HepG2 (cell line): ENCODE data around the gene MIEF1. TPM values are rescaled to one million over a fixed set of nuclear protein-coding genes. Genes with fewer than 3 reads are reported as not detected.

Source experiments
- AHR ChIP-seq: IDR thresholded peaks from 2 replicates; pipeline ENCODE4 v1.6.1; 2018; ENCODE audit warnings: missing genetic modification reagents, missing compliant biosample characterization
- ARNT2 ChIP-seq: sonication (generic); formaldehyde crosslinking; IDR thresholded peaks from 2 replicates; pipeline ENCODE4 v1.8.0; 2022; ENCODE audit warnings: mild to moderate bottlenecking, low read depth, missing genetic modification reagents, moderate library complexity
- HOXA3 ChIP-seq: sonication (generic); formaldehyde crosslinking; IDR thresholded peaks from 2 replicates; pipeline ENCODE4 v1.5.0; 2020; ENCODE audit warnings: missing genetic modification reagents
- MIXL1 ChIP-seq: IDR thresholded peaks from 2 replicates; pipeline ENCODE4 v1.6.1; 2016
- NR2C2 ChIP-seq: sonication (generic); formaldehyde crosslinking; IDR thresholded peaks from 2 replicates; pipeline ENCODE4 v1.4.0; 2020; ENCODE audit warnings: missing genetic modification reagents, mild to moderate bottlenecking, moderate library complexity, borderline replicate concordance
- NR2F1 ChIP-seq, 2 experiments: fragments of 450-650 bp in 1 of 2; formaldehyde crosslinking in 1 of 2; IDR thresholded peaks; 2 replicates each; pipeline versions ENCODE4 v1.5.0 to v1.6.1; 2016 to 2020; ENCODE audit warnings: mild to moderate bottlenecking in 1 of 2, missing compliant biosample characterization in 1 of 2, missing genetic modification reagents in 1 of 2, moderate library complexity in 1 of 2
- SMARCC2 ChIP-seq: fragments of 450-650 bp; IDR thresholded peaks from 2 replicates; pipeline ENCODE4 v1.6.1; 2017; ENCODE audit warnings: antibody characterized with exemption, mild to moderate bottlenecking
- ZKSCAN5 ChIP-seq: sonication (generic); formaldehyde crosslinking; IDR thresholded peaks from 2 replicates; pipeline ENCODE4 v1.5.1; 2020; ENCODE audit warnings: mild to moderate bottlenecking, missing genetic modification reagents
- ZNF121 ChIP-seq: sonication (generic); formaldehyde crosslinking; IDR thresholded peaks from 2 replicates; pipeline ENCODE4 v1.5.0; 2020; ENCODE audit warnings: mild to moderate bottlenecking, missing genetic modification reagents
- ZNF160 ChIP-seq: sonication (generic); formaldehyde crosslinking; IDR thresholded peaks from 2 replicates; pipeline ENCODE4 v1.8.0; 2022; ENCODE audit warnings: mild to moderate bottlenecking, inconsistent platforms, missing genetic modification reagents
- ZNF292 ChIP-seq: sonication (generic); formaldehyde crosslinking; IDR thresholded peaks from 2 replicates; pipeline ENCODE4 v1.8.1; 2022; ENCODE audit warnings: mild to moderate bottlenecking, low read depth, missing genetic modification reagents, borderline replicate concordance
- ZNF33A ChIP-seq: sonication (generic); formaldehyde crosslinking; IDR thresholded peaks from 2 replicates; pipeline ENCODE4 v1.5.1; 2020; ENCODE audit warnings: missing genetic modification reagents, mild to moderate bottlenecking, moderate library complexity, borderline replicate concordance
- ZNF709 ChIP-seq: sonication (generic); formaldehyde crosslinking; IDR thresholded peaks from 2 replicates; pipeline ENCODE4 v1.5.0; 2020; ENCODE audit warnings: mild to moderate bottlenecking, missing genetic modification reagents
- polyA plus RNA-seq, 8 experiments: library from polyadenylated mRNA; depleted of rRNA in 3 of 8; stranded (reverse) in 7 of 8; unstranded in 1 of 8; fragments of >200 nt; fragmentation: Illumina TruSeq in 4 of 8; extraction: Trizol in 4 of 8; gene quantifications; 2 replicates each; pipeline versions ENCODE4 v1.2.1 to v1.2.3, GENCODE V29; 2011 to 2016; ENCODE audit warnings: low read depth in 4 of 8, missing spikeins in 1 of 8, mixed read lengths in 1 of 8; ENCODE audit not compliant: insufficient read depth in 1 of 8
- total RNA-seq, 5 experiments: library from RNA; depleted of rRNA; stranded (reverse); fragments of >200 nt; fragmentation: Illumina TruSeq; extraction: Trizol; gene quantifications; 2 replicates each; pipeline ENCODE4 v1.2.3, GENCODE V29; 2016; ENCODE audit warnings: low read depth in 1 of 5
- TF ChIP-seq, protein P1 (sequence below): sonication (generic); formaldehyde crosslinking; IDR thresholded peaks from 2 replicates; pipeline ENCODE4 v1.4.0; 2020; ENCODE audit warnings: missing genetic modification reagents, borderline replicate concordance
- TF ChIP-seq, protein P2 (sequence below): IDR thresholded peaks from 2 replicates; pipeline ENCODE4 v1.6.1; 2012; ENCODE audit warnings: inconsistent platforms
- TF ChIP-seq, protein P3 (sequence below), 2 experiments: fragments of 450-650 bp in 1 of 2; sonication (generic) in 1 of 2; formaldehyde crosslinking; IDR thresholded peaks; 2 replicates each; pipeline versions ENCODE4 v1.5.0 to v1.8.0; 2020 to 2022; ENCODE audit warnings: mild to moderate bottlenecking in 1 of 2, missing genetic modification reagents in 1 of 2
- TF ChIP-seq, protein P4 (sequence below): sonication (generic); formaldehyde crosslinking; IDR thresholded peaks from 2 replicates; pipeline ENCODE4 v1.5.0; 2020; ENCODE audit warnings: missing genetic modification reagents
- TF ChIP-seq, protein P5 (sequence below): sonication (generic); formaldehyde crosslinking; IDR thresholded peaks from 2 replicates; pipeline ENCODE4 v1.8.1; 2023; ENCODE audit warnings: missing genetic modification reagents, mild to moderate bottlenecking, borderline replicate concordance
- TF ChIP-seq, protein P6 (sequence below): sonication (generic); formaldehyde crosslinking; IDR thresholded peaks from 2 replicates; pipeline ENCODE4 v1.5.0; 2020; ENCODE audit warnings: mild to moderate bottlenecking, missing genetic modification reagents

The MIEF1 gene
- total and polyA plus RNA-seq, 2 of the 13 experiments (the other 11 are each of a cell fraction or from before 2014, with no cell fraction given) = 21.7 to 34.8 TPM

DNA sequence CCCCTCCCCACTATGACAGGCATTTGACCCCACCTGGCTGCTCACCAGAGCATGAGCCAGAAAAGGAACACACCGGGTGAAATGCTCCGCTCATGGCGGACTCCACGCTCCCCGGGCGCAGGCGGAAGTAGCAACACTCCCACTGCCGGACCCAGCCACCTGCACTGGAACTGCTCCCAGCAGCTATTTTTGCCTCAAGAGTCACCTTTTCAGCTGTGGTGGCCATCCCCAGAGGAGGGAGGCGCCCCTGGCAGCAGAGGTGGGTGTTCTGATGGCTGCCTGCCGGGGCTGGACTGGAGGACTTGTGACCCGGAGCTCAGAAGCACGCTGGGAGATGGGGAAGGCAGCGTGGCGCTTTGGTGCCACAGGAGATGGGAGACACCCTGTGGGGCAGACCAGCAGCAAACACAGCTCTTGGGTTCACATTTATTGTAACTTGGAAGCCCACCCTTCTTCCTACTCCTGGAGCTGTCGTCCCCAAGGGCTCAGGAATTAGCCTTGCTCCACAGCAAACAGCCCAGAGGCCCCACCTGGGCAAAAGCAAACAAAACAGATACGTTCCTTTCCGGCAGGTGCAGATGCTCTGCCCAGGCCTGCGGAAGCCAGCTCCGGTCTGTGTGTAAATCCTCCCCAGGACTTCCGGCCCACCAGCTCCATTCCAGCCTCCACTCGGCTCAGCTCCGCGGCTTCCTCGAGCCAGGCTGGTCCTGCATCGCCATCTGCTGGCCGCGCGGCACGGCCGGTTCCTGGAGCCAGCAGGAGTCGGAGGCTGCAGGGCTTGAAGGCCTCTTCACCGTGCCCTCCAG lies 26.8 kb downstream of the MIEF1 start (continued):
- TF ChIP-seq ZNF709 (CRISPR knock-in tag) (no peak), AHR (CRISPR knock-in tag) (peak; percentile 89; the same call in 1 of the 2 replicates), ARNT2 (peak; percentile 74), SMARCC2 (no peak), ZNF121 (CRISPR knock-in tag) (no peak), ZNF160 (CRISPR knock-in tag) (peak; percentile 64; the same call in 1 of the 2 replicates), MIXL1 (peak; percentile 53; the same call in 1 of the 2 replicates), NR2F1 (CRISPR knock-in tag; IDR thresholded peaks at IDR 0.05) (no peak), ZKSCAN5 (CRISPR knock-in tag) (no peak), HOXA3 (peak; percentile 87), NR2C2 (CRISPR knock-in tag) (peak; percentile 56; the same call in 1 of the 2 replicates), ZNF292 (CRISPR knock-in tag) (no peak), ZNF33A (CRISPR knock-in tag) (no peak)
- TF ChIP-seq, protein P1, sequence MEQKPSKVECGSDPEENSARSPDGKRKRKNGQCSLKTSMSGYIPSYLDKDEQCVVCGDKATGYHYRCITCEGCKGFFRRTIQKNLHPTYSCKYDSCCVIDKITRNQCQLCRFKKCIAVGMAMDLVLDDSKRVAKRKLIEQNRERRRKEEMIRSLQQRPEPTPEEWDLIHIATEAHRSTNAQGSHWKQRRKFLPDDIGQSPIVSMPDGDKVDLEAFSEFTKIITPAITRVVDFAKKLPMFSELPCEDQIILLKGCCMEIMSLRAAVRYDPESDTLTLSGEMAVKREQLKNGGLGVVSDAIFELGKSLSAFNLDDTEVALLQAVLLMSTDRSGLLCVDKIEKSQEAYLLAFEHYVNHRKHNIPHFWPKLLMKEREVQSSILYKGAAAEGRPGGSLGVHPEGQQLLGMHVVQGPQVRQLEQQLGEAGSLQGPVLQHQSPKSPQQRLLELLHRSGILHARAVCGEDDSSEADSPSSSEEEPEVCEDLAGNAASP = peak; percentile 70
- TF ChIP-seq, protein P2, sequence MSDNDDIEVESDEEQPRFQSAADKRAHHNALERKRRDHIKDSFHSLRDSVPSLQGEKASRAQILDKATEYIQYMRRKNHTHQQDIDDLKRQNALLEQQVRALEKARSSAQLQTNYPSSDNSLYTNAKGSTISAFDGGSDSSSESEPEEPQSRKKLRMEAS = peak; percentile 73; the same call in 1 of the 2 replicates
- TF ChIP-seq, protein P3, sequence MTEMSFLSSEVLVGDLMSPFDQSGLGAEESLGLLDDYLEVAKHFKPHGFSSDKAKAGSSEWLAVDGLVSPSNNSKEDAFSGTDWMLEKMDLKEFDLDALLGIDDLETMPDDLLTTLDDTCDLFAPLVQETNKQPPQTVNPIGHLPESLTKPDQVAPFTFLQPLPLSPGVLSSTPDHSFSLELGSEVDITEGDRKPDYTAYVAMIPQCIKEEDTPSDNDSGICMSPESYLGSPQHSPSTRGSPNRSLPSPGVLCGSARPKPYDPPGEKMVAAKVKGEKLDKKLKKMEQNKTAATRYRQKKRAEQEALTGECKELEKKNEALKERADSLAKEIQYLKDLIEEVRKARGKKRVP (CRISPR knock-in tag; IDR thresholded peaks at IDR 0.05) = peak in 1 of 2 experiments; percentile 67; a peak in 1 of 4 replicates
- TF ChIP-seq, protein P4, sequence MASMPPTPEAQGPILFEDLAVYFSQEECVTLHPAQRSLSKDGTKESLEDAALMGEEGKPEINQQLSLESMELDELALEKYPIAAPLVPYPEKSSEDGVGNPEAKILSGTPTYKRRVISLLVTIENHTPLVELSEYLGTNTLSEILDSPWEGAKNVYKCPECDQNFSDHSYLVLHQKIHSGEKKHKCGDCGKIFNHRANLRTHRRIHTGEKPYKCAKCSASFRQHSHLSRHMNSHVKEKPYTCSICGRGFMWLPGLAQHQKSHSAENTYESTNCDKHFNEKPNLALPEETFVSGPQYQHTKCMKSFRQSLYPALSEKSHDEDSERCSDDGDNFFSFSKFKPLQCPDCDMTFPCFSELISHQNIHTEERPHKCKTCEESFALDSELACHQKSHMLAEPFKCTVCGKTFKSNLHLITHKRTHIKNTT (CRISPR knock-in tag) = no peak
- TF ChIP-seq, protein P5, sequence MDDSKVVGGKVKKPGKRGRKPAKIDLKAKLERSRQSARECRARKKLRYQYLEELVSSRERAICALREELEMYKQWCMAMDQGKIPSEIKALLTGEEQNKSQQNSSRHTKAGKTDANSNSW (CRISPR knock-in tag) = no peak
- TF ChIP-seq, protein P6, sequence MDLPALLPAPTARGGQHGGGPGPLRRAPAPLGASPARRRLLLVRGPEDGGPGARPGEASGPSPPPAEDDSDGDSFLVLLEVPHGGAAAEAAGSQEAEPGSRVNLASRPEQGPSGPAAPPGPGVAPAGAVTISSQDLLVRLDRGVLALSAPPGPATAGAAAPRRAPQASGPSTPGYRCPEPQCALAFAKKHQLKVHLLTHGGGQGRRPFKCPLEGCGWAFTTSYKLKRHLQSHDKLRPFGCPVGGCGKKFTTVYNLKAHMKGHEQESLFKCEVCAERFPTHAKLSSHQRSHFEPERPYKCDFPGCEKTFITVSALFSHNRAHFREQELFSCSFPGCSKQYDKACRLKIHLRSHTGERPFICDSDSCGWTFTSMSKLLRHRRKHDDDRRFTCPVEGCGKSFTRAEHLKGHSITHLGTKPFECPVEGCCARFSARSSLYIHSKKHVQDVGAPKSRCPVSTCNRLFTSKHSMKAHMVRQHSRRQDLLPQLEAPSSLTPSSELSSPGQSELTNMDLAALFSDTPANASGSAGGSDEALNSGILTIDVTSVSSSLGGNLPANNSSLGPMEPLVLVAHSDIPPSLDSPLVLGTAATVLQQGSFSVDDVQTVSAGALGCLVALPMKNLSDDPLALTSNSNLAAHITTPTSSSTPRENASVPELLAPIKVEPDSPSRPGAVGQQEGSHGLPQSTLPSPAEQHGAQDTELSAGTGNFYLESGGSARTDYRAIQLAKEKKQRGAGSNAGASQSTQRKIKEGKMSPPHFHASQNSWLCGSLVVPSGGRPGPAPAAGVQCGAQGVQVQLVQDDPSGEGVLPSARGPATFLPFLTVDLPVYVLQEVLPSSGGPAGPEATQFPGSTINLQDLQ (CRISPR knock-in tag) = no peak; the same call in 1 of the 2 replicates
